22Rv1 (cell line): ENCODE data around the gene PSMC6.
"Not testable (repeated sequence)": the region's sequence is repeated elsewhere in the genome, so short reads cannot be mapped to it uniquely, and the experiment has no call there.

Experiments used
- H3K27ac ChIP-seq: fragments of 450-650 bp; 2 replicates; pipeline ENCODE4 v1.5.1; 2017
- ZFX ChIP-seq: fragments of 450-650 bp; IDR thresholded peaks from 2 replicates; pipeline ENCODE4 v1.6.1; 2017; ENCODE audit warnings: antibody characterized with exemption, borderline replicate concordance
- TF ChIP-seq, protein P1 (sequence below): fragments of 450-650 bp; IDR thresholded peaks from 2 replicates; pipeline ENCODE4 v1.5.1; 2017; ENCODE audit warnings: mild to moderate bottlenecking

The PSMC6 gene

DNA sequence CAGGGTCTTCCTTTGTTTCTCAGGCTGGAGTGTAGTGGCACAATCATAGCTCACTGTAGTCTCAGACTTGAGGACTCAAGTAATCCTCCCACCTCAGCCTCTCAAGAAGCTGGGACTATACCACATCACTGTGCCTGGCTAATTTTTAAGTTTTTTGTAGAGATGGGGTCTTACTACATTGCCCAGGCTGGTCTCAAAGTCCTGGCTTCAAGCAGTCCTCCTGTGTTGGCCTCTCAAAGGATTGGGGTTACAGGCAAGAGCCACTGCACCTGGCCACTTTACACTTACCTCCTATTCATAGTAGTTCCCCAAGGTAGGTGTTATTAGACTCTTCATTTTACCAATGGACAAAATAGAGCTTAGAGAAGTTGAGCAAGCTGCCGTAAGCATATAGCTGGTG, 52.1 kb downstream of the PSMC6 start:
- no peak for TF ChIP-seq ZFX
- TF ChIP-seq, protein P1, sequence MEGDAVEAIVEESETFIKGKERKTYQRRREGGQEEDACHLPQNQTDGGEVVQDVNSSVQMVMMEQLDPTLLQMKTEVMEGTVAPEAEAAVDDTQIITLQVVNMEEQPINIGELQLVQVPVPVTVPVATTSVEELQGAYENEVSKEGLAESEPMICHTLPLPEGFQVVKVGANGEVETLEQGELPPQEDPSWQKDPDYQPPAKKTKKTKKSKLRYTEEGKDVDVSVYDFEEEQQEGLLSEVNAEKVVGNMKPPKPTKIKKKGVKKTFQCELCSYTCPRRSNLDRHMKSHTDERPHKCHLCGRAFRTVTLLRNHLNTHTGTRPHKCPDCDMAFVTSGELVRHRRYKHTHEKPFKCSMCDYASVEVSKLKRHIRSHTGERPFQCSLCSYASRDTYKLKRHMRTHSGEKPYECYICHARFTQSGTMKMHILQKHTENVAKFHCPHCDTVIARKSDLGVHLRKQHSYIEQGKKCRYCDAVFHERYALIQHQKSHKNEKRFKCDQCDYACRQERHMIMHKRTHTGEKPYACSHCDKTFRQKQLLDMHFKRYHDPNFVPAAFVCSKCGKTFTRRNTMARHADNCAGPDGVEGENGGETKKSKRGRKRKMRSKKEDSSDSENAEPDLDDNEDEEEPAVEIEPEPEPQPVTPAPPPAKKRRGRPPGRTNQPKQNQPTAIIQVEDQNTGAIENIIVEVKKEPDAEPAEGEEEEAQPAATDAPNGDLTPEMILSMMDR: no peak
- no peak overlapping the region for H3K27ac ChIP-seq

DNA sequence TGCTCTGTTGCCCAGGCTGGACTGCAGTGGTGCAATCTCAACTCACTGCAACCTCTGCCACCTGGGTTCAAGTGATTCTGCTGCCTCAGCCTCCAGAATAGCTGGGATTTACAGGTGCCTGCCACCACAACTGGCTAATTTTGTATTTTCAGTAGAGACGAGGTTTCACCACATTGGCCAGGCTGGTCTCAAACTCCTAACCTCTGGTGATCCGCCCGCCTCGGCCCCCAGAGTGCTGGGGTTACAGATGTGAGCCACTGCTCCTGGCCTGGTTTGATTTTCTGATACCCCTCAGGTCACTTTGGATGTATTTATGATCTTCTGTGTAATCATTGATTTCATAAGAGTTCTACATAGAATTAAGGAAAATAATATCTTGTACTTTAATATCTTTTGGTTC, 55.9 kb downstream of the PSMC6 start:
- not testable (repeated sequence) for H3K27ac ChIP-seq

DNA sequence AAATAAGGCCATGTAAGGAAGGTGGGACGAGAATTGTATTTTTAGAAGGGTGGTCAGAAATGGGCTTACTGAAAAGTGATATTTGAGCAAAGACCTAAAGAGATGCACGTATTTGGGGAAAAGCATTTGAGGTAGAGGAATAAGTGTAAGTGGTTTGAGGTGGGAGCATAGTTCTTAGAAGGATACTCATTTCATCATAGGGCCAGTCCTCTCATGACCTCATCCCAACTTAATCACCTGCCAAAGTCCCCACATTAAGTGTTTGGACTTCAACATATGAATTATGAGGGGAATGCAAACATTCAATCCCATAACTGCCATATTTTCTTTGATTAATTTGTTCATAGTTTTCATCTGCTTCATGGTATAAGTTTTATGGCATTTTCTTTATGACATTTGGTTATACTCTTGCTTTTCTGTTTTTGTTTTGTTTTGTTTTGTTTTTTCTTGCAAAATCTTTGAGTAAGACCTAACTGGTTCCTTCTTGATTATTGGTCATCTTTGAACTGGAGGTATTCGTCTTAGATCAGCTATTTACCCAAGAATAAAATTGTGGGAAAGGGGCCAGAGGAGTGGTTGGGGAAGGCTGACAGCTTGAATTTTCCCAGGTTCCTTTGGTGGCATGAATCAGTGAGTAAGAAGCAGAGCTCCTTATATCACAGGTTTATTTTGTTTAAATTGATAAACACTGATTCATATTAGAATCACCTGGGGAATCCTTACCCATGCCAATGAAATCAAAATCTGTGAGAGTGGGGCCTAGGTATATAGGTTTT, 60.2 kb downstream of the PSMC6 start:
- no peak for TF ChIP-seq ZFX
- TF ChIP-seq, protein P1: no peak
- H3K27ac ChIP-seq: no peak overlapping the region

DNA sequence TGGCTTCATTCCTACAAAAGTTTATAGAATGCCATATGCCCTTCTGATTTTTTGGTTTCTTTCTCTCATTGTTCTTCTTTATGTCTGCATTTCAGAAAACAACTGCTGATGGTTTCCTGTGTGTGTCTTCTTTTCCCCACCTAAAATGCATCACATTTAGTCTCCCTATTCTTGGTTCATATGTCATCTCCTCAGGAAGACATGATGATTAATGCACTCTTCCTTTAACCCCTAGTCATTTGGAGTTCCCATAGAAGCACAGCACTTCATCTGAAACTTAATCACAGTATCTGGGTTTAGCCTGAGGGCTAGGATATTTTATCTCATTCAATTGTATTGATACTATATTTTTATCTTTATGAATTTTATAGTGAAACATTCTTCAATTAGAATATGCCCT, 62.9 kb downstream of the PSMC6 start:
- no peak overlapping the region for H3K27ac ChIP-seq
- TF ChIP-seq, protein P1: no peak
- TF ChIP-seq ZFX: no peak

DNA sequence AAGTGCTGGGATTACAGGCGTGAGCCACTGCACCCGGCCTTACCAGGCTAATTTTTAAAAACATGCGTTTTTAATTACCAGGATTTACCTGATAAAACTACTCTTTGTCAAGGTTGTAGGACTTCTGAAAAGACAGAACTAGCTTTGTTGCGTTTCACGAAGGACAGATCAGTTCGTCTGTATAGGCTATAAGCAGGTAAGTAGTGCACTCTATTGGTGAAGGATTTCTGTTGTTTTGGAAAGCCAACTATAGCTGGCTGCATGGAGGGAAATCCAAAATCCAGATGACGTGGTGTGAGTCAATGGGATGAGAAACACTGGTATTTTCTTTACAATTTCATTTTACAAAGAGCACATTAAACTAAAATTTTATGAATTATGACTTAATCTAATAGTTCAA, 69.8 kb downstream of the PSMC6 start:
- TF ChIP-seq, protein P1: no peak
- no peak for TF ChIP-seq ZFX
- H3K27ac ChIP-seq: peak overlapping the region; percentile 2; the same call in 1 of the 2 replicates
